Trophoblast cell (in vitro differentiated cells and primary cell): ENCODE results near the gene DSE.

Experiments
- DNase-seq, 2 donors: peaks; one replicate each; pipeline ENCODE4 v3.0.0-alpha.2; 2016
- H2AFZ ChIP-seq: 2 replicates; pipeline ENCODE4 v1.6.1; 2013; ENCODE audit warnings: low read length, moderate library complexity, mild to moderate bottlenecking; ENCODE audit not compliant: insufficient read depth, poor library complexity
- H2AK5ac ChIP-seq: 2 replicates; pipeline ENCODE4 v1.6.1; 2013; ENCODE audit warnings: mild to moderate bottlenecking, low read length
- H2BK120ac ChIP-seq: 2 replicates; pipeline ENCODE4 v1.6.1; 2013; ENCODE audit warnings: low read length, mild to moderate bottlenecking, moderate library complexity; ENCODE audit not compliant: insufficient read depth, poor library complexity
- H2BK12ac ChIP-seq: 2 replicates; pipeline ENCODE4 v1.6.1; 2013; ENCODE audit warnings: mild to moderate bottlenecking, low read length, moderate library complexity
- H2BK5ac ChIP-seq: 2 replicates; pipeline ENCODE4 v1.6.1; 2013; ENCODE audit warnings: low read length, low read depth, moderate library complexity, mild to moderate bottlenecking; ENCODE audit not compliant: poor library complexity
- H3K14ac ChIP-seq: 2 replicates; pipeline ENCODE4 v1.6.1; 2013; ENCODE audit warnings: mild to moderate bottlenecking, low read length
- H3K18ac ChIP-seq: 2 replicates; pipeline ENCODE4 v1.6.1; 2013; ENCODE audit warnings: mild to moderate bottlenecking, low read length
- H3K23ac ChIP-seq: 2 replicates; pipeline ENCODE4 v1.6.1; 2013; ENCODE audit warnings: low read length
- H3K27ac ChIP-seq: 2 replicates; pipeline ENCODE4 v1.5.1; 2013; ENCODE audit warnings: low read depth, mild to moderate bottlenecking, inconsistent platforms, low read length, moderate library complexity
- H3K27me3 ChIP-seq: 2 replicates; pipeline ENCODE4 v1.6.1; 2013; ENCODE audit warnings: inconsistent platforms, mild to moderate bottlenecking, low read length, moderate library complexity; ENCODE audit not compliant: insufficient read depth
- H3K36me3 ChIP-seq, 2 experiments: 1 replicate in 1 of 2; 2 replicates in 1 of 2; pipeline ENCODE4 v1.6.1; 2013; ENCODE audit warnings: low read length in 2 of 2, mild to moderate bottlenecking in 2 of 2, moderate library complexity in 1 of 2; ENCODE audit not compliant: insufficient read depth in 2 of 2, control insufficient read depth in 1 of 2
- H3K4ac ChIP-seq: 2 replicates; pipeline ENCODE4 v1.6.1; 2013; ENCODE audit warnings: low read depth, mild to moderate bottlenecking, low read length, moderate library complexity
- H3K4me1 ChIP-seq, 2 experiments: 1 replicate in 1 of 2; 2 replicates in 1 of 2; pipeline ENCODE4 v1.6.1; 2013; ENCODE audit warnings: low read length in 2 of 2, mild to moderate bottlenecking in 2 of 2, moderate library complexity in 1 of 2; ENCODE audit not compliant: insufficient read depth in 2 of 2, control insufficient read depth in 1 of 2
- H3K4me2 ChIP-seq: 2 replicates; pipeline ENCODE4 v1.6.1; 2013; ENCODE audit warnings: inconsistent platforms, mild to moderate bottlenecking, low read length, moderate library complexity
- H3K4me3 ChIP-seq: 2 replicates; pipeline ENCODE4 v1.5.1; 2013; ENCODE audit warnings: mild to moderate bottlenecking, low read depth, low read length, inconsistent platforms
- H3K79me1 ChIP-seq: one replicate; pipeline ENCODE4 v1.6.1; 2013; ENCODE audit warnings: low read length
- H3K79me2 ChIP-seq: 2 replicates; pipeline ENCODE4 v1.6.1; 2013; ENCODE audit warnings: low read length, mild to moderate bottlenecking; ENCODE audit not compliant: control insufficient read depth, insufficient read depth, poor library complexity
- H3K9ac ChIP-seq: 2 replicates; pipeline ENCODE4 v1.6.1; 2013; ENCODE audit warnings: mild to moderate bottlenecking, low read length
- H3K9me3 ChIP-seq: 2 replicates; pipeline ENCODE4 v1.6.1; 2013; ENCODE audit warnings: low read depth, mild to moderate bottlenecking, control low read depth, inconsistent platforms, low read length; ENCODE audit not compliant: insufficient read depth
- H4K12ac ChIP-seq: 2 replicates; pipeline ENCODE4 v1.6.1; 2013; ENCODE audit warnings: low read depth, mild to moderate bottlenecking, low read length, moderate library complexity
- H4K8ac ChIP-seq: 2 replicates; pipeline ENCODE4 v1.6.1; 2013; ENCODE audit warnings: low read depth, mild to moderate bottlenecking, low read length, moderate library complexity
- H4K91ac ChIP-seq: one replicate; pipeline ENCODE4 v1.6.1; 2013; ENCODE audit warnings: low read depth, mild to moderate bottlenecking, low read length, moderate library complexity
- WGBS: extraction: QIAGEN DNeasy Blood & Tissue Kit; methylation state at CpG from one replicate; pipeline ENCODE4 v1.1.7; 2013; ENCODE audit warnings: missing lambda C conversion rate; ENCODE audit not compliant: insufficient read length, insufficient coverage; ENCODE audit errors: extremely low coverage; 5-methylcytosine and 5-hydroxymethylcytosine counted together

Gene DSE

GRCh38 chr6:116426551-116426950, 55.8 kb downstream of the DSE start:
- no peak overlapping the region for H2BK120ac ChIP-seq
- H4K8ac ChIP-seq: no peak overlapping the region
- H3K27ac ChIP-seq: no peak overlapping the region
- H3K79me2 ChIP-seq: no peaks in the 10 kb centered on the region
- WGBS: no CpG with 5 or more reads among the region's 3 CpGs
- H3K4me3 ChIP-seq: no peak overlapping the region
- no peaks in the 10 kb centered on the region for H3K9me3 ChIP-seq
- no peak overlapping the region for H2AFZ ChIP-seq
- H3K14ac ChIP-seq: no peak overlapping the region
- H3K23ac ChIP-seq: no peak overlapping the region
- no peak overlapping the region for H3K4me2 ChIP-seq
- H3K79me1 ChIP-seq: no peaks in the 10 kb centered on the region
- H3K27me3 ChIP-seq: no peaks in the 10 kb centered on the region
- H2BK12ac ChIP-seq: no peak overlapping the region
- no peak overlapping the region for H2AK5ac ChIP-seq
- no peak overlapping the region for H4K12ac ChIP-seq
- H3K36me3 ChIP-seq: peaks cover 8 to 10% of the 10 kb centered on the region in 2 experiments
- H3K9ac ChIP-seq: no peak overlapping the region
- DNase-seq: no peak
- H4K91ac ChIP-seq: no peak overlapping the region
- no peak overlapping the region for H3K18ac ChIP-seq
- no peaks in the 10 kb centered on the region for H3K4me1 ChIP-seq
- H2BK5ac ChIP-seq: no peak overlapping the region
- no peak overlapping the region for H3K4ac ChIP-seq

GRCh38 chr6:116429111-116429510, 58.4 kb downstream of the DSE start:
- no CpG with 5 or more reads among the region's 2 CpGs for WGBS
- Histone ChIP-seq H4K12ac (no peak overlapping the region), H3K23ac (no peak overlapping the region), H3K18ac (no peak overlapping the region), H3K9ac (no peak overlapping the region), H3K79me2 (no peaks in the 10 kb centered on the region), H3K4me1 (no peaks in the 10 kb centered on the region), H3K4me3 (no peak overlapping the region), H2AFZ (no peak overlapping the region), H4K8ac (no peak overlapping the region), H3K4me2 (no peak overlapping the region), H3K4ac (no peak overlapping the region), H2AK5ac (no peak overlapping the region), H2BK5ac (no peak overlapping the region), H4K91ac (no peak overlapping the region), H3K27me3 (no peaks in the 10 kb centered on the region), H2BK120ac (no peak overlapping the region), H3K27ac (no peak overlapping the region), H3K14ac (no peak overlapping the region), H3K36me3 (peaks cover 8 to 12% of the 10 kb centered on the region in 2 experiments), H3K79me1 (no peaks in the 10 kb centered on the region), H3K9me3 (no peaks in the 10 kb centered on the region), H2BK12ac (no peak overlapping the region)
- DNase-seq: no peak

GRCh38 chr6:116430860-116431259, 60.1 kb downstream of the DSE start:
- H3K27ac ChIP-seq: no peak overlapping the region
- H2BK5ac ChIP-seq: no peak overlapping the region
- H2AK5ac ChIP-seq: no peak overlapping the region
- H3K23ac ChIP-seq: no peak overlapping the region
- no peak overlapping the region for H4K8ac ChIP-seq
- H3K14ac ChIP-seq: no peak overlapping the region
- H3K4me2 ChIP-seq: no peak overlapping the region
- H3K36me3 ChIP-seq: peaks cover 8 to 14% of the 10 kb centered on the region in 2 experiments
- H2BK12ac ChIP-seq: no peak overlapping the region
- H4K91ac ChIP-seq: no peak overlapping the region
- H2AFZ ChIP-seq: no peak overlapping the region
- no peaks in the 10 kb centered on the region for H3K4me1 ChIP-seq
- H2BK120ac ChIP-seq: no peak overlapping the region
- WGBS: no CpG with 5 or more reads among the region's 4 CpGs
- H3K18ac ChIP-seq: no peak overlapping the region
- H3K79me1 ChIP-seq: no peaks in the 10 kb centered on the region
- H3K27me3 ChIP-seq: no peaks in the 10 kb centered on the region
- H3K9ac ChIP-seq: no peak overlapping the region
- DNase-seq: no peak
- no peaks in the 10 kb centered on the region for H3K9me3 ChIP-seq
- no peak overlapping the region for H3K4me3 ChIP-seq
- no peak overlapping the region for H3K4ac ChIP-seq
- no peak overlapping the region for H4K12ac ChIP-seq
- H3K79me2 ChIP-seq: no peaks in the 10 kb centered on the region

DNA sequence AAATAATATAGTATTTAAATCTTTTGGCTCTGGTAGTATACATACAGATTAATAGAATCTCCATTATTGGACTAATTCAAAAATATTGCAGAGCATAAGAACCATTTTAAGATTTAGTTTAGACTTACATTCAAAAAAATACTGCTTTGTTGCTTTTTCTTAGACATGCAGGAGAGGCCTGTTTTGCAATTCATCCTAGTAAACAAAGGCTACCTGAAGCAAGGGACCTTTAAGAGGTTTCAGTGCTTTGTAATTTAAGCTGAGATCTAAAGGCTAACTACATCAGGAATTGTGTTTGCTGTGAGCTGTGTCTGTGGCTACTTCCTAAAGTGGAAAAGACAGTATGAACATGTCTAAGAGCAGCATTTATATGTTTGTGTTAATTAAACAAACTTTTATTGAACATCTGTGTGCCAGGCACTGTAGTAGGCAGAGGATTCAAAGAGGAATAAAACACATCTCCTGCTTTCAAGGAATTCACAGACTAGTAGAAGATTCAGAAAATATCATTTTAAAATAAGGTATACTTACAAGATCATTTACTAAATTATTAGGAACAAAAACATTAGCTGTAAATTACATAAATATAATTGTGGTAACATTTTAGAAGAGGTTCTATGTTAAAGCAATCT, 61.3 kb downstream of the DSE start:
- H3K4me1 ChIP-seq: peaks cover 2 to 7% of the 10 kb centered on the region in 2 experiments
- H3K14ac ChIP-seq: no peak overlapping the region
- no peak overlapping the region for H2BK12ac ChIP-seq

More for the DNA sequence above, 61.3 kb downstream of the DSE start:
- no peak overlapping the region for H2AFZ ChIP-seq
- H3K18ac ChIP-seq: no peak overlapping the region
- peaks cover 8 to 14% of the 10 kb centered on the region in 2 experiments for H3K36me3 ChIP-seq
- H3K9me3 ChIP-seq: no peaks in the 10 kb centered on the region
- H3K27me3 ChIP-seq: no peaks in the 10 kb centered on the region
- H3K79me1 ChIP-seq: no peaks in the 10 kb centered on the region
- DNase-seq: no peak
- H4K91ac ChIP-seq: no peak overlapping the region
- H2AK5ac ChIP-seq: no peak overlapping the region
- no peak overlapping the region for H3K27ac ChIP-seq
- H3K79me2 ChIP-seq: no peaks in the 10 kb centered on the region
- H3K23ac ChIP-seq: no peak overlapping the region
- no peak overlapping the region for H3K4ac ChIP-seq
- no peak overlapping the region for H3K9ac ChIP-seq
- no peak overlapping the region for H2BK120ac ChIP-seq
- H3K4me3 ChIP-seq: no peak overlapping the region
- no peak overlapping the region for H4K12ac ChIP-seq
- no peak overlapping the region for H2BK5ac ChIP-seq
- no peak overlapping the region for H3K4me2 ChIP-seq
- H4K8ac ChIP-seq: no peak overlapping the region
